ENCODE measurements around the gene SPON1.

The SPON1 gene

GRCh38 chr11:14184028-14184940 is 221.8 kb downstream of the SPON1 start:
- Histone ChIP-seq H3K4me1 (ENCODE audit: control insufficient read depth, insufficient read depth, low read length) (peaks cover 10% of the 10 kb centered on the region), H3K36me3 (ENCODE audit: control insufficient read depth, insufficient read depth, low read length) (no peaks in the 10 kb centered on the region), H3K4me3 (ENCODE audit: low read depth, low read length) (no peak overlapping the region), H3K9ac (ENCODE audit: low read depth, low read length) (no peak overlapping the region), H3K27me3 (ENCODE audit: control insufficient read depth, insufficient read depth, low read length) (no peaks in the 10 kb centered on the region), H3K9me3 (ENCODE audit: control insufficient read depth, insufficient read depth, low read length) (no peaks in the 10 kb centered on the region)

GRCh38 chr11:14185461-14185860 is 222.9 kb downstream of the SPON1 start:
- Histone ChIP-seq H3K36me3 (ENCODE audit: control insufficient read depth, insufficient read depth, low read length) (no peaks in the 10 kb centered on the region), H3K9ac (ENCODE audit: low read depth, low read length) (no peak overlapping the region), H3K9me3 (ENCODE audit: control insufficient read depth, insufficient read depth, low read length) (no peaks in the 10 kb centered on the region), H3K4me1 (ENCODE audit: control insufficient read depth, insufficient read depth, low read length) (no peaks in the 10 kb centered on the region), H3K27me3 (ENCODE audit: control insufficient read depth, insufficient read depth, low read length) (no peaks in the 10 kb centered on the region), H3K4me3 (ENCODE audit: low read depth, low read length) (no peak overlapping the region)

- no peaks in the 10 kb centered on the region for H3K27me3 ChIP-seq (ENCODE audit: control insufficient read depth, insufficient read depth, low read length)
- H3K4me3 ChIP-seq (ENCODE audit: low read depth, low read length): no peak overlapping the region
- H3K9ac ChIP-seq (ENCODE audit: low read depth, low read length): no peak overlapping the region
- no peaks in the 10 kb centered on the region for H3K36me3 ChIP-seq (ENCODE audit: control insufficient read depth, insufficient read depth, low read length)
- no peaks in the 10 kb centered on the region for H3K9me3 ChIP-seq (ENCODE audit: control insufficient read depth, insufficient read depth, low read length)
- H3K4me1 ChIP-seq (ENCODE audit: control insufficient read depth, insufficient read depth, low read length): no peaks in the 10 kb centered on the region
Measured at GRCh38 chr11:14186046-14186775, 223.7 kb downstream of the SPON1 start.

GRCh38 chr11:14189874-14190273 is 227.4 kb downstream of the SPON1 start:
- no peaks in the 10 kb centered on the region for H3K36me3 ChIP-seq (ENCODE audit: control insufficient read depth, insufficient read depth, low read length)
- no peak overlapping the region for H3K4me3 ChIP-seq (ENCODE audit: low read depth, low read length)
- H3K9me3 ChIP-seq (ENCODE audit: control insufficient read depth, insufficient read depth, low read length): no peaks in the 10 kb centered on the region
- H3K9ac ChIP-seq (ENCODE audit: low read depth, low read length): no peak overlapping the region
- H3K4me1 ChIP-seq (ENCODE audit: control insufficient read depth, insufficient read depth, low read length): no peaks in the 10 kb centered on the region
- H3K27me3 ChIP-seq (ENCODE audit: control insufficient read depth, insufficient read depth, low read length): no peaks in the 10 kb centered on the region

- Histone ChIP-seq H3K9me3 (ENCODE audit: control insufficient read depth, insufficient read depth, low read length) (no peaks in the 10 kb centered on the region), H3K4me3 (ENCODE audit: low read depth, low read length) (no peak overlapping the region), H3K36me3 (ENCODE audit: control insufficient read depth, insufficient read depth, low read length) (no peaks in the 10 kb centered on the region), H3K4me1 (ENCODE audit: control insufficient read depth, insufficient read depth, low read length) (no peaks in the 10 kb centered on the region), H3K9ac (ENCODE audit: low read depth, low read length) (no peak overlapping the region), H3K27me3 (ENCODE audit: control insufficient read depth, insufficient read depth, low read length) (no peaks in the 10 kb centered on the region)
Measured at GRCh38 chr11:14190992-14191778, 228.7 kb downstream of the SPON1 start.

- Histone ChIP-seq H3K27me3 (ENCODE audit: control insufficient read depth, insufficient read depth, low read length) (no peaks in the 10 kb centered on the region), H3K4me3 (ENCODE audit: low read depth, low read length) (no peak overlapping the region), H3K9ac (ENCODE audit: low read depth, low read length) (no peak overlapping the region), H3K9me3 (ENCODE audit: control insufficient read depth, insufficient read depth, low read length) (no peaks in the 10 kb centered on the region), H3K4me1 (ENCODE audit: control insufficient read depth, insufficient read depth, low read length) (no peaks in the 10 kb centered on the region), H3K36me3 (ENCODE audit: control insufficient read depth, insufficient read depth, low read length) (no peaks in the 10 kb centered on the region)
Measured at GRCh38 chr11:14193644-14194043, 231.1 kb downstream of the SPON1 start.

- H3K9ac ChIP-seq (ENCODE audit: low read depth, low read length): no peak overlapping the region
- no peaks in the 10 kb centered on the region for H3K27me3 ChIP-seq (ENCODE audit: control insufficient read depth, insufficient read depth, low read length)
- H3K4me3 ChIP-seq (ENCODE audit: low read depth, low read length): no peak overlapping the region
- no peaks in the 10 kb centered on the region for H3K9me3 ChIP-seq (ENCODE audit: control insufficient read depth, insufficient read depth, low read length)
- H3K36me3 ChIP-seq (ENCODE audit: control insufficient read depth, insufficient read depth, low read length): no peaks in the 10 kb centered on the region
- H3K4me1 ChIP-seq (ENCODE audit: control insufficient read depth, insufficient read depth, low read length): peaks cover 10% of the 10 kb centered on the region
Measured at GRCh38 chr11:14202251-14203196, 240.0 kb downstream of the SPON1 start.

GRCh38 chr11:14203321-14203720 is 240.8 kb downstream of the SPON1 start:
- Histone ChIP-seq H3K36me3 (ENCODE audit: control insufficient read depth, insufficient read depth, low read length) (no peaks in the 10 kb centered on the region), H3K9me3 (ENCODE audit: control insufficient read depth, insufficient read depth, low read length) (no peaks in the 10 kb centered on the region), H3K4me1 (ENCODE audit: control insufficient read depth, insufficient read depth, low read length) (peaks cover 10% of the 10 kb centered on the region), H3K4me3 (ENCODE audit: low read depth, low read length) (no peak overlapping the region), H3K9ac (ENCODE audit: low read depth, low read length) (no peak overlapping the region), H3K27me3 (ENCODE audit: control insufficient read depth, insufficient read depth, low read length) (no peaks in the 10 kb centered on the region)

GRCh38 chr11:14212986-14213385 is 250.5 kb downstream of the SPON1 start:
- Histone ChIP-seq H3K4me1 (ENCODE audit: control insufficient read depth, insufficient read depth, low read length) (no peaks in the 10 kb centered on the region), H3K36me3 (ENCODE audit: control insufficient read depth, insufficient read depth, low read length) (no peaks in the 10 kb centered on the region), H3K27me3 (ENCODE audit: control insufficient read depth, insufficient read depth, low read length) (no peaks in the 10 kb centered on the region), H3K4me3 (ENCODE audit: low read depth, low read length) (no peak overlapping the region), H3K9ac (ENCODE audit: low read depth, low read length) (no peak overlapping the region), H3K9me3 (ENCODE audit: control insufficient read depth, insufficient read depth, low read length) (no peaks in the 10 kb centered on the region)

GRCh38 chr11:14218728-14219127 is 256.2 kb downstream of the SPON1 start:
- Histone ChIP-seq H3K36me3 (ENCODE audit: control insufficient read depth, insufficient read depth, low read length) (no peaks in the 10 kb centered on the region), H3K4me3 (ENCODE audit: low read depth, low read length) (no peak overlapping the region), H3K9ac (ENCODE audit: low read depth, low read length) (no peak overlapping the region), H3K4me1 (ENCODE audit: control insufficient read depth, insufficient read depth, low read length) (no peaks in the 10 kb centered on the region), H3K9me3 (ENCODE audit: control insufficient read depth, insufficient read depth, low read length) (no peaks in the 10 kb centered on the region), H3K27me3 (ENCODE audit: control insufficient read depth, insufficient read depth, low read length) (no peaks in the 10 kb centered on the region)
